CD8-positive, alpha-beta memory T cell (primary cell): ENCODE measurements around the gene HOXA7. TPM values are rescaled to one million over a fixed set of nuclear protein-coding genes. Genes with fewer than 3 reads are reported as not detected.
A peak's percentile ranks its signal among the peaks of the same experiment; 100 is the strongest.

Experiments used
- CTCF ChIA-PET: fragments of 350-600 bp; sonication (Branson Sonifier 250); formaldehyde crosslinking; loops from one replicate; lab custom pipeline; 2021; ENCODE audit warnings: antibody characterized with exemption; lab: Charles Lee
- POLR2A ChIA-PET: fragments of 350-600 bp; sonication (Branson Sonifier 250); formaldehyde crosslinking; loops from one replicate; lab custom pipeline; 2021; ENCODE audit warnings: antibody characterized with exemption; lab: Charles Lee
- DNase-seq, 5 donors: peaks; one replicate each; pipeline versions ENCODE4 v3.0.0 to v3.0.0-alpha.2; 2020 to 2022; ENCODE audit warnings: mixed read lengths in 1 of 5
- H3K27ac ChIP-seq: one replicate; pipeline ENCODE4 v1.7.0; 2013; ENCODE audit warnings: low read depth, mild to moderate bottlenecking, low read length, moderate library complexity
- H3K27me3 ChIP-seq: 2 replicates; pipeline ENCODE4 v1.7.0; 2013; ENCODE audit warnings: low read length, mild to moderate bottlenecking; ENCODE audit not compliant: insufficient read depth, poor library complexity, severe bottlenecking
- H3K36me3 ChIP-seq: 2 replicates; pipeline ENCODE4 v1.7.0; 2013; ENCODE audit warnings: mild to moderate bottlenecking, low read length, moderate library complexity; ENCODE audit not compliant: insufficient read depth
- H3K4me1 ChIP-seq: 2 replicates; pipeline ENCODE4 v1.7.0; 2013; ENCODE audit warnings: mild to moderate bottlenecking, low read length, moderate library complexity; ENCODE audit not compliant: insufficient read depth
- H3K4me3 ChIP-seq: 2 replicates; pipeline ENCODE4 v1.7.0; 2013; ENCODE audit warnings: mild to moderate bottlenecking, low read length
- H3K9me3 ChIP-seq: 2 replicates; pipeline ENCODE4 v1.7.0; 2013; ENCODE audit warnings: mild to moderate bottlenecking, low read length
- H3K27ac Mint-ChIP-seq, 8 donors: one replicate each; pipeline ENCODE4 v1.8.0; 2020 to 2021; ENCODE audit warnings: mixed read lengths in 8 of 8, mild to moderate bottlenecking in 6 of 8, inconsistent platforms in 3 of 8, moderate library complexity in 3 of 8
- H3K27me3 Mint-ChIP-seq, 2 donors: one replicate each; pipeline ENCODE4 v1.8.0; 2020 to 2021; ENCODE audit warnings: mixed read lengths in 2 of 2, mild to moderate bottlenecking in 1 of 2, moderate library complexity in 1 of 2
- H3K36me3 Mint-ChIP-seq, 3 donors: one replicate each; pipeline ENCODE4 v1.8.0; 2020 to 2021; ENCODE audit warnings: mixed read lengths in 3 of 3, inconsistent platforms in 1 of 3, mild to moderate bottlenecking in 1 of 3
- H3K4me1 Mint-ChIP-seq, 3 donors: one replicate each; pipeline ENCODE4 v1.8.0; 2020 to 2021; ENCODE audit warnings: mixed read lengths in 3 of 3, inconsistent platforms in 1 of 3, mild to moderate bottlenecking in 1 of 3
- H3K4me3 Mint-ChIP-seq, 7 donors: one replicate each; pipeline ENCODE4 v1.8.0; 2020 to 2021; ENCODE audit warnings: mixed read lengths in 7 of 7, mild to moderate bottlenecking in 6 of 7, moderate library complexity in 4 of 7, inconsistent platforms in 2 of 7
- H3K9me3 Mint-ChIP-seq, 5 donors: one replicate each; pipeline ENCODE4 v1.8.0; 2020 to 2022; ENCODE audit warnings: mixed read lengths in 5 of 5, mild to moderate bottlenecking in 3 of 5, moderate library complexity in 2 of 5, inconsistent platforms in 1 of 5
- polyA plus RNA-seq: library from polyadenylated mRNA; unstranded; fragments of 300-500 nt; fragmentation: Illumina TruSeq; gene quantifications from one replicate; pipeline ENCODE4 v1.2.3, GENCODE V29; 2021
- total RNA-seq, 2 experiments: library from RNA; stranded (reverse); gene quantifications; one replicate each; pipeline ENCODE4 v1.2.3, GENCODE V29; 2021

HOXA7 gene
- total and polyA plus RNA-seq, 3 experiments from 2014 or later: not detected

DNA sequence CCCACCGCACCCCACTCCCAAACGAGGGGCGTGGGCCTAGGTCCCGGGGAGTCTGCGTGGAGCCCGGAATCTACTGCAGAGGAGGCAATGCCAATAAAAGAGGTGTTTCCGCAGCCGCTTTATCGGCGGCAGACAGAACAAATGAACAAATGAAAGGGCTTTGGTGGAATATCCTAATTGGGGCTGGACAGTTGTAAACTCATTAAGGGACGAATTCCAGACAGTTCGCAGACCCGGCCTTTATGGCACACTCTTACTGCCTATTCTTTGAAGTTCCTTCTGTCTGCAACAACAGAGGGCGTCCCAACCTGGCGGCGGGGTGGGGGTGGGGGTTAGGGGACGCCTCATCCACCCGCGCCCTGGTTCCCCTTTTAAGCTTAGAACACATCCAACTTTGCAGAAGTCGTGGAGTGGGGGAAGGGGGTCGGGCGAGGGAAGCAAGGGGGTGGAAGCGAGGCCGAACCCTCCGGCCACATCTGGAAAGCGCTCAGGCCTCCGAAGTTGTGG is 4.8 kb upstream of the HOXA7 start:
- Mint-ChIP-seq H3K9me3 (peaks cover 0 to 8% (median 0%) of the 10 kb centered on the region in 5 donors), H3K4me3 (peak overlapping the region; percentile 70 to 91 (median 81)), H3K4me1 (peaks cover 26 to 44% (median 34%) of the 10 kb centered on the region in 3 donors), H3K27me3 (peaks cover 83 to 85% of the 10 kb centered on the region in 2 donors), H3K36me3 (no peaks in the 10 kb centered on the region), H3K27ac (peak overlapping the region in 3 of 8 donors; percentile 43 to 75 (median 47))
- ChIA-PET CTCF (interaction anchor here (0.6 to 5.6 kb wide), 35 partner anchors 10 to 1305 kb away, joined by 3 to 71 read pairs (median 4); partner anchors contain the start of genes HOXA1 and HOXA3), POLR2A (interaction anchor here (1.2 kb wide), 1 partner anchor 11 kb away, joined by 3 read pairs; no protein-coding TSS in a partner anchor)
- Histone ChIP-seq H3K9me3 (no peaks in the 10 kb centered on the region), H3K36me3 (no peaks in the 10 kb centered on the region), H3K4me3 (peak overlapping the region; percentile 72), H3K4me1 (peaks cover 29% of the 10 kb centered on the region), H3K27ac (no peak overlapping the region), H3K27me3 (peaks cover 81% of the 10 kb centered on the region)
- DNase-seq: no peak

DNA sequence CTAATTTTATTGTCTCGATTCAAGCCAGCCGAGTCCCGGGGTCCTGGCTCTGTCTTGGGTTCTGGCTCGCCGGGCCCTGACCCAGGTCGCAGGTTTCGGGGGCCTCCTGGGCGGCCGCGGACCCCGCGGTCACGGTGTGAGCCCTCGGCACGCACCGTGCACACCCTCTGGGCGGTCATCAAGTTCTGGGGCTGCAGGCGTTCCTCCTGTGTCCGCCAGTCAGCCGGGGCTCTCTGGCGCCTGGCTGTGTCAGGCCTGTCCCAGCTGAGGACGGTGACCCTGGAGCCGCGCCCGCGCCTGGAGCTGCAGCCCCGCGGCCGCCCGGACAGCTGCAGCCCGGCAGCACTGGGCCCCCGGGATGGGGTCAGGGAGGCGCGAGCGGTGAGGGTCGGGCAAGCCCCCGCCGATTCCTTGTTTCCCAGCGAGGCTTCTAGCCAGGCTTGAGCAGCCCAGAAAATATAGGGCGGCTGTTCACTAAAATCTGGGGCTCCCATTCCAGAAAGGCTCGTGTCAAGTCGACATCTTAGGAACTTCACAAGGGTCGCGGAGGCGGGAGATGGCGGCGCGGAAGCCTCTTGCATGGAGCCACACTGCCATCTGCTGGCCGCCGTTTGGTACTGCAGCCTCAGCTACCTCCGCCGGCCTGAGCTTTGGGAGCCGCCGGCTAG is 4.2 kb upstream of the HOXA7 start:
- DNase-seq: peak; percentile 77 to 89 (median 79)
- Histone ChIP-seq H3K9me3 (no peaks in the 10 kb centered on the region), H3K27me3 (peaks cover 81% of the 10 kb centered on the region), H3K27ac (no peak overlapping the region), H3K4me1 (peaks cover 30% of the 10 kb centered on the region), H3K36me3 (no peaks in the 10 kb centered on the region), H3K4me3 (peak overlapping the region; percentile 72)
- Mint-ChIP-seq H3K4me3 (peak overlapping the region; percentile 78 to 91 (median 82)), H3K36me3 (no peaks in the 10 kb centered on the region), H3K4me1 (peaks cover 27 to 46% (median 36%) of the 10 kb centered on the region in 3 donors), H3K27me3 (peaks cover 84 to 87% of the 10 kb centered on the region in 2 donors), H3K27ac (peak overlapping the region in 3 of 8 donors; percentile 43 to 75 (median 47)), H3K9me3 (peaks cover 0 to 5% (median 0%) of the 10 kb centered on the region in 5 donors)
- POLR2A ChIA-PET: interaction anchor here (1.2 kb wide), 1 partner anchor 10 kb away, joined by 3 read pairs; no protein-coding TSS in a partner anchor
- CTCF ChIA-PET: interaction anchor here (0.6 to 5.6 kb wide), 34 partner anchors 10 to 1304 kb away, joined by 3 to 71 read pairs (median 4); partner anchors contain the start of genes HOXA1 and HOXA3

DNA sequence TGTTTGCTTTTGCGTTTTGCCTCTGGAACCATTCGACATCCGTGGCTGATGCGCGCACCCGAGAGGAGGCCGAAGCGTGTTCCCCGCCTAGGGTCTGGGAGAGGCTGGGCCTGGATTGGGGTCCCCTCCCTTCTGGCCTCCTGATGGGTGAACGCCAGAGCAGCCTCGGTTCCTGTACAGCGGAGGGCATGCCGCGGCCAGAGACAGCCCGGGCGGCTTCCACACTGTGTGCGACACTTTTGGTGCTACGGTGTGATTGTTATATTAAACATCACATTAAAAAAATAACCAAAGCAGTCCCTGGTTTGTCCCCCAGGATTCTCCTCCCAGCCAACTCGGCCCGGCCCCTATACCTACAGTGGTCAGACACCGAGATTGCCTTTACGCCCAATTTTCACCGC is 3.7 kb upstream of the HOXA7 start:
- DNase-seq: no peak
- Histone ChIP-seq H3K27me3 (peaks cover 81% of the 10 kb centered on the region), H3K4me3 (peak overlapping the region; percentile 72), H3K27ac (no peak overlapping the region), H3K36me3 (no peaks in the 10 kb centered on the region), H3K9me3 (no peaks in the 10 kb centered on the region), H3K4me1 (peaks cover 29% of the 10 kb centered on the region)
- Mint-ChIP-seq H3K27ac (peak overlapping the region in 1 of 8 donors; percentile 67), H3K9me3 (peaks cover 0 to 7% (median 0%) of the 10 kb centered on the region in 5 donors), H3K4me1 (peaks cover 30 to 48% (median 37%) of the 10 kb centered on the region in 3 donors), H3K27me3 (peaks cover 84 to 88% of the 10 kb centered on the region in 2 donors), H3K36me3 (no peaks in the 10 kb centered on the region), H3K4me3 (peak overlapping the region; percentile 62 to 90 (median 78))
- ChIA-PET CTCF (interaction anchor here (1.2 to 5.6 kb wide), 24 partner anchors 8 to 1266 kb away, joined by 3 to 71 read pairs (median 10); partner anchors contain the start of gene HOXA3), POLR2A (interaction anchor here (0.5 kb wide), 1 partner anchor 293 kb away, joined by 3 read pairs; no protein-coding TSS in a partner anchor)

DNA sequence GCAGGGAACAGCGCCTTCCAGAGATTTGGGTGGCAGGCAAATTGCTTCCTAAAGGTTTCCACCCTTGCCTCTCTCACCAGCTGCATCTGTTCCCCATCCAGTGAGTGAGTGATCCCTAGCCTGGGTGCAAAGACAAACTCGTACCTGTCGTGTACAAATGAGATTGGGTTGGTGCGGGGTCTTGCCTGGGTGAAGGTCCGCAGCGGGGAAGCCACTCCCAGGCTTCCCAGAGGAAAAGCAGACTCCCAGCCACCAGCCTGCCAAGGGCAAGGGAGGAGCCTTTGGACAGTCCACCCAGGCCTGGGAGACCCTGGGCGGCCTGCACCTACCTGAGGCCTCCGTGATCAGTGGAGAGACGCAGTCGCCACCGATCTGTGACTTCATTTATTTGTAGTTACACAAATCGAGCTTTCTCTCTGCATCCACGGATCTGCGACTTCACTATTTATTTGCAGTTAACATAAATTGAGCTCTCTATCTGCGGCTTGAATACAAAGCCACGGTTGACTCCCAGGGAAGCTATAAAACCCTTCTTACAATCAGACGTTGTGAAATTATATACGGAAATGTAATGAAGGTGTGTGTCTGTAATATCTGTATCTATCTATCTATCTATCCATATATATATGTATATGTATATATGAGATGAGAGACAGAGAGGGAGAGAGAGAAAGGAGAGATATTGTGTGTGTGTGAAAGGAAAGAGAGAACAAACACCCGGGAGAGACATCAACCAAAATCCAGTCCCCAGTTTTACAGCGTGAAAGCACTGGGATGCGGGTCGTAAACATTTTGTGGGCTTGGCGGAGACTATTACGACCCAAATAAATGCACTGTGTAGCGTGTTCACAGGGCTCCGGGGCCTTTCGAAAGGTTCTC is 3.0 kb upstream of the HOXA7 start:
- H3K36me3 ChIP-seq: no peaks in the 10 kb centered on the region
- peak overlapping the region; percentile 72 for H3K4me3 ChIP-seq
- H3K4me1 ChIP-seq: peaks cover 28% of the 10 kb centered on the region
- Mint-ChIP-seq H3K27me3 (peaks cover 85 to 90% of the 10 kb centered on the region in 2 donors), H3K9me3 (peaks cover 0 to 10% (median 0%) of the 10 kb centered on the region in 5 donors), H3K27ac (peak overlapping the region in 2 of 8 donors; percentile 19 to 67), H3K36me3 (peaks cover 0 to 2% (median 0%) of the 10 kb centered on the region in 3 donors), H3K4me3 (peak overlapping the region; percentile 62 to 90 (median 78)), H3K4me1 (peaks cover 31 to 55% (median 44%) of the 10 kb centered on the region in 3 donors)
- DNase-seq: no peak
- H3K9me3 ChIP-seq: no peaks in the 10 kb centered on the region
- POLR2A ChIA-PET: interaction anchor here (0.5 kb wide), 1 partner anchor 293 kb away, joined by 3 read pairs; no protein-coding TSS in a partner anchor
- H3K27me3 ChIP-seq: peaks cover 81% of the 10 kb centered on the region
- CTCF ChIA-PET: interaction anchor here (1.2 to 2.8 kb wide), 9 partner anchors 9 to 1267 kb away, joined by 3 to 14 read pairs (median 5); no protein-coding TSS in a partner anchor
- no peak overlapping the region for H3K27ac ChIP-seq

DNA sequence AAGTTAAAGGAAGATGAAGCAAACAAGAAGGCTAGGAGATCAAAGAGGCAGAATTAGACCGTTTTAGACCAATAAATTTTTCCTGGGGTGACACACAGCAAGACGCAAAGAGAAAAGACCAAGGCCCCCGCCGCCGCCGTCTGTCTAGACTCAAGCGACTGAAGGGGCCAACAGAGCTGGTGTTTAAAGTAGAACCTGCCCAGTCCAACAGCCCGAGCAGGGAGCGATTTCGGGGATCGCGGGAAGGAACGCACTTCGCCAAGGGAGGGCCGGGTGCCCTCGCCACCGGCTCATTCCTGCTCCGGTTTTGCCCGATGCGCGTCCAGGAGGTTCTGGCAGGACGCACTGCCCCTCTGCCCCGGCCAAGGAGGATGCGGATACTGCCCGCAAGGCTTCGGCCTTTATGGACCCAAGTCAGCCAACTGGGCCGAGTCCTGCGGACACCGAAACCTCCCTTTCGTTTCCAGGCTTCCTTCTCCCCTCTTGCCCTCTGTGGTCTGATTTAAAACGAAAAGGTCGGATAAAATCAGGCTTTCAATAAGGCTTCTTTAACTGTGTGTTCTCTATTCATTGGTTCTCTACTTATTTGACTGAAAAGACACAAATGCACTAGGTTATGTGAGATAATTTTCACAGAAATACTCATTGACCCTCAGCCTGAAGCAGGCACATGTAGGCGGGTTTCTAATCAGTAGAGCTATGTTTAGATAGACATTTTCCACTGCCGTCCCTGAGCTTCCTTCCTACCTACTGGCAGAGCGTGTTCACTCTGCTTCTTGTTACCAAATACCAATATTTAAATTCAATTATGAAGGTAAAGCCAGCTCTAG is 2.2 kb upstream of the HOXA7 start:
- Mint-ChIP-seq H3K36me3 (peaks cover 0 to 2% (median 0%) of the 10 kb centered on the region in 3 donors), H3K27ac (peak overlapping the region in 4 of 8 donors; percentile 35 to 67 (median 51)), H3K4me1 (peaks cover 38 to 59% (median 52%) of the 10 kb centered on the region in 3 donors), H3K27me3 (peaks cover 84 to 90% of the 10 kb centered on the region in 2 donors), H3K9me3 (peaks cover 0 to 12% (median 0%) of the 10 kb centered on the region in 5 donors), H3K4me3 (peak overlapping the region in 5 of 7 donors; percentile 23 to 54 (median 42))
- no peak for DNase-seq
- POLR2A ChIA-PET: no interaction called here
- peaks cover 83% of the 10 kb centered on the region for H3K27me3 ChIP-seq
- CTCF ChIA-PET: interaction anchor here (1.2 to 2.8 kb wide), 10 partner anchors 8 to 1266 kb away, joined by 3 to 14 read pairs (median 6); no protein-coding TSS in a partner anchor
- no peaks in the 10 kb centered on the region for H3K36me3 ChIP-seq
- H3K4me1 ChIP-seq: peaks cover 31% of the 10 kb centered on the region
- no peak overlapping the region for H3K4me3 ChIP-seq
- H3K27ac ChIP-seq: no peak overlapping the region
- no peaks in the 10 kb centered on the region for H3K9me3 ChIP-seq

DNA sequence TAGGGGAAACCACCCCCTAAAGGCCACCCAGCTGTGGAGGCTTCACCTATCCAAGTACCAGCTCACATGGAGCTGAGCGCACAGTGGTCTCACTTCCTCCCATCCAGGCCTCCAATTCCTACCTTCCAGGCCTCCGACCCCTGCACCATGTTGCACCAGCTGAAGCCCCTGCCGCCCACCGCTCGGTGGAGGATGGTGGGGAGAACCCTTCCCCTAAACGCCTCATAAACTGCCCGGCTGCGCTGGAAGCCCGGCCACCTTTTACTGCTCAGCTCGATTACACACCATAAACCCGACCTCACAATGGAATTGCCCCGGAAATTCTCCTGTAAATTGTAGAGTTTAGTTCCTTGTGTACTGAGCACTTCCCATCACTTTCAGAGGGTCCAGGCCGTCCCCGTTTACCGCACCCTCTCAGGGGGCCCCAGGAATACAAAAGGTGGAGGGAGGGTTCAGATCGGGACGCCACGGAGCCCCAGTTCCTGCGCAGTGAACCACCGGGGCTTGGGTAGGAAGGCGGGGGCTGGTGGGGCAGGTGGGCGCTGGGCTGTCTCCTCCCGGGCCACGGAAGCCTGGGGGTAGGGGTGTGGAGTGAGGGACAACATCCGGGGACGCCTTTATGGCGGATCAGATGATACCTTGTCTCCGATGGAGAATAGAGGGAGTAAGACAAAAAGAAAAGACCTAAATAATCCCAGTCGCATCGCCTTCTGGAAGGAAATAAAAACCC is 1.4 kb upstream of the HOXA7 start:
- Histone ChIP-seq H3K27me3 (peaks cover 85% of the 10 kb centered on the region), H3K9me3 (no peaks in the 10 kb centered on the region), H3K36me3 (no peaks in the 10 kb centered on the region), H3K4me3 (no peak overlapping the region), H3K27ac (no peak overlapping the region), H3K4me1 (peaks cover 31% of the 10 kb centered on the region)
- Mint-ChIP-seq H3K36me3 (peaks cover 0 to 2% (median 0%) of the 10 kb centered on the region in 3 donors), H3K27me3 (peaks cover 85 to 90% of the 10 kb centered on the region in 2 donors), H3K4me3 (peak overlapping the region in 5 of 7 donors; percentile 23 to 86 (median 54)), H3K27ac (peak overlapping the region in 4 of 8 donors; percentile 3 to 97 (median 70)), H3K4me1 (peaks cover 39 to 59% (median 53%) of the 10 kb centered on the region in 3 donors), H3K9me3 (peaks cover 0 to 12% (median 0%) of the 10 kb centered on the region in 5 donors)
- ChIA-PET POLR2A (no interaction called here), CTCF (interaction anchor here (1.1 to 2.8 kb wide), 6 partner anchors 8 to 1265 kb away, joined by 3 to 14 read pairs (median 7); partner anchors contain the start of gene HOXA9)
- DNase-seq: no peak
